ENCODE data around the gene YJU2. TPM values are rescaled to one million over a fixed set of nuclear protein-coding genes. Genes with fewer than 3 reads are reported as not detected.

The YJU2 gene
- 12.2 to 13.7 TPM (median 13.3 TPM) in 3 replicates for total RNA-seq
- long read RNA-seq, transcript YJU2-201 (8 exons, 1,434 nt), result major isoform, 20 of 21 reads
- long read RNA-seq, partial matches to known transcripts, result 1 of 21 reads
- long read RNA-seq, other reads (novel, unspliced or antisense), result 0 of 21 reads

DNA sequence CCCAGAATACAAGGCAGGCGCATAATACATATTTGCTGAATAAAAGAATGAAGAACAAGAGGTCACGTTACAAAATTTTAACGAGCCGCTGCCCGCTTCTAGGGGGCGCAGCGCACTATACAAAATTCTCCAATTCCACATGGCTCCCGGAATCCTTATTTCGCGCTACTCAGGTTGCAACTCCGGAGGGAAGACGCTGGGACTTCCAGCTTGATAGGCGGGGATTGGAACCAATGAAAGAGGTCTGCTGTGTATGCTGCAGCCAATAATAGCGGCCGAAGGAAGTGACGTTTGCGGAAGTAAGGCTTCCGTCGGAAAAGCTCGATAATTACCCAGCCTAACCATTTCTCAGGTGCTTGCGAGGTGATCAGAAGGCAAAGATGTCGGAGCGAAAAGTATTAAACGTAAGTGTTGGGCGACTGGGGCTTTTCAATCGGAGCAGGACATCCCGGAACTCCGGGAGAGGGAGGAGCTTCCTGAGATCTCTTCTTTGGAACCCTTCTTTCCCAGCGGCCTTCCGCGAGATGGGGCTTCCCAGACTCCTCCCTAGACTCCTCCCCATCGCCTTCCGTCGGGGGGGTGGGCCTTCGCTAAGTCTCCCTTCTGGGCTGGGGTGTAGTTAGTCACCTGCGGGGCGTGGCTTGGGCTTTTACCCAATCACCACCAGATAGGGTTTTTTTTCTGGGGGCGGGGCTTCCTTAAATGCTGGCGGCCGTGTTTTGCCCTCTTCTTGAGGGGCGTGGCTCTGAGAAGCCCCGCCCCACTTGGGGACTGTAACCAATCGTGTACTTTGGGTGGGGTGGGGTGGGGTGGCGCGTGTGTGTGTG, at the start of gene YJU2:
YJU2 (plus strand) TSS at position 314 of the 827 bp plus-strand sequence; CDS start at position 381, 67 bp downstream.
- TF ChIP-seq, protein P1, sequence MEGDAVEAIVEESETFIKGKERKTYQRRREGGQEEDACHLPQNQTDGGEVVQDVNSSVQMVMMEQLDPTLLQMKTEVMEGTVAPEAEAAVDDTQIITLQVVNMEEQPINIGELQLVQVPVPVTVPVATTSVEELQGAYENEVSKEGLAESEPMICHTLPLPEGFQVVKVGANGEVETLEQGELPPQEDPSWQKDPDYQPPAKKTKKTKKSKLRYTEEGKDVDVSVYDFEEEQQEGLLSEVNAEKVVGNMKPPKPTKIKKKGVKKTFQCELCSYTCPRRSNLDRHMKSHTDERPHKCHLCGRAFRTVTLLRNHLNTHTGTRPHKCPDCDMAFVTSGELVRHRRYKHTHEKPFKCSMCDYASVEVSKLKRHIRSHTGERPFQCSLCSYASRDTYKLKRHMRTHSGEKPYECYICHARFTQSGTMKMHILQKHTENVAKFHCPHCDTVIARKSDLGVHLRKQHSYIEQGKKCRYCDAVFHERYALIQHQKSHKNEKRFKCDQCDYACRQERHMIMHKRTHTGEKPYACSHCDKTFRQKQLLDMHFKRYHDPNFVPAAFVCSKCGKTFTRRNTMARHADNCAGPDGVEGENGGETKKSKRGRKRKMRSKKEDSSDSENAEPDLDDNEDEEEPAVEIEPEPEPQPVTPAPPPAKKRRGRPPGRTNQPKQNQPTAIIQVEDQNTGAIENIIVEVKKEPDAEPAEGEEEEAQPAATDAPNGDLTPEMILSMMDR (IDR thresholded peaks at IDR 0.05), result peak; percentile 81
- peaks cover 11% of the 10 kb centered on the region for H3K4me1 Mint-ChIP-seq (ENCODE audit: low read depth)
- H3K36me3 Mint-ChIP-seq (ENCODE audit: low read depth), result peaks cover 23% of the 10 kb centered on the region
- H3K27ac Mint-ChIP-seq (ENCODE audit: unreplicated experiment), result peak within 1 kb of the TSS; percentile 100
- H3K4me3 Mint-ChIP-seq (ENCODE audit: unreplicated experiment), result peak within 1 kb of the TSS; percentile 94
- DNase-seq (ENCODE audit: low spot score), result peak; percentile 100
- peaks cover 2% of the 10 kb centered on the region for H3K9me3 Mint-ChIP-seq (ENCODE audit: low read depth)
- no peaks in the 10 kb centered on the region for H3K27me3 Mint-ChIP-seq (ENCODE audit: low read depth)

DNA sequence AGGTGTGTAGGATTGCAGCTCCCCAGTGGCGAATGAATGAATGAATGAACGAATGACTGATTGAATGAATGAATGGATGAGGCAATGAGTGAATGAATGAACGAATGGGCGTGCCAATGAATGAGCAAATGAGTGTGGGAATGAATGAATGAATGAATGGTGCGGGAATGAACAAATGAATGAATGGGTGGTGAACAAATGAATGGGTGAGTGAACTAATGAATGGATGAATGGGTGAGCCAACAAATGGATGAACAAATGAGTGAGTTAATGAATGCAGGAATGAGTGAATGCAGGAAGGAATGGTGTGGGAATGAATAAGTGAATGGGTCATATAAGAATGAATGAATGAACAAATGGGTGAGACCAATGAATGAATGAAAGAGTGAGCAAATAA, 49.7 kb upstream of the YJU2 start:
- H3K9me3 Mint-ChIP-seq (ENCODE audit: low read depth), result no peaks in the 10 kb centered on the region
- H3K27me3 Mint-ChIP-seq (ENCODE audit: low read depth), result peaks cover 70% of the 10 kb centered on the region
- peaks cover 7% of the 10 kb centered on the region for H3K36me3 Mint-ChIP-seq (ENCODE audit: low read depth)
- TF ChIP-seq, protein P1 (IDR thresholded peaks at IDR 0.05), result no peak
- no peak overlapping the region for H3K4me3 Mint-ChIP-seq (ENCODE audit: unreplicated experiment)
- H3K27ac Mint-ChIP-seq (ENCODE audit: unreplicated experiment), result no peak overlapping the region
- no peak for DNase-seq (ENCODE audit: low spot score)
- peaks cover 14% of the 10 kb centered on the region for H3K4me1 Mint-ChIP-seq (ENCODE audit: low read depth)

DNA sequence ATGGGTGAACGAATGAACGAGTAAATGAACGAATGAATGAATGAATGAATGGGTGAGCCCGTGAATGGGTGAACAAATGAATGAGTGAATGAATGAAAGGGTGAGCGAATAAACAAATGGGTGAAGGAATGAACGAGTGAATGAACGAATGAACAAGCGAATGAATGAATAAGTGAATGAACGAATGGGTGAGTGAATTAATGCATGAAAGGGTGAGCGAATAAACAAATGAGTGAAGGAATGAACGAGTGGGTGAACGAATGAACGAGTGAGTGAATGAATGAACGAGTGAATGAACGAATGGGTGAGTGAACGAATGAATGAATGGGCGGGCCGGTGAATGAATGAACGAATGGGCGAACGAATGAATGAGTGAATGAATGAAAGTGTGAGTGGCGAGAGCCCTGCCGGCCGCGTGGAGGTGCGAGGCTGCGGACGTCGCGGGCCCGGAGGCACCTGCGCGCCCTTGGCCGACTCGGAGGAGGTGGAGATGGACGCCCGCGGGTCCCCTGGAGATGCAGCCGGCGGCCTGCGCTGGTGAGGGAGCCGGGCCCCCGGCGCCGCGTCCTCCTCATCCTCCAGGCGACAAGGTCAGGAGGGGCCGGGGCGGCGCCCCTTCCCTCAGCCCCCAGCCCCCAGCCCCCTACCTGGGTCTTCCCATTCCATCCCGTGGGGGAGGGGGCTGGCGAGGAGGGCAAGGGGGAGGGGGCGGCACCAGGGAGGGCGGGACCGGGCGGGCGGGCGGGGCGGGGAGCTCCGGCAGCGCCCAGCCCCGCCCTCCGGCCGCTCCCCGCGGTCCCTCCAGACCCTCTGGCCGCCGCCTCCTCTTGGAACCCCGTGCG, 49.0 kb upstream of the YJU2 start:
- Mint-ChIP-seq H3K4me3 (ENCODE audit: unreplicated experiment) (no peak overlapping the region), H3K4me1 (ENCODE audit: low read depth) (peaks cover 14% of the 10 kb centered on the region), H3K36me3 (ENCODE audit: low read depth) (peaks cover 7% of the 10 kb centered on the region)

DNA sequence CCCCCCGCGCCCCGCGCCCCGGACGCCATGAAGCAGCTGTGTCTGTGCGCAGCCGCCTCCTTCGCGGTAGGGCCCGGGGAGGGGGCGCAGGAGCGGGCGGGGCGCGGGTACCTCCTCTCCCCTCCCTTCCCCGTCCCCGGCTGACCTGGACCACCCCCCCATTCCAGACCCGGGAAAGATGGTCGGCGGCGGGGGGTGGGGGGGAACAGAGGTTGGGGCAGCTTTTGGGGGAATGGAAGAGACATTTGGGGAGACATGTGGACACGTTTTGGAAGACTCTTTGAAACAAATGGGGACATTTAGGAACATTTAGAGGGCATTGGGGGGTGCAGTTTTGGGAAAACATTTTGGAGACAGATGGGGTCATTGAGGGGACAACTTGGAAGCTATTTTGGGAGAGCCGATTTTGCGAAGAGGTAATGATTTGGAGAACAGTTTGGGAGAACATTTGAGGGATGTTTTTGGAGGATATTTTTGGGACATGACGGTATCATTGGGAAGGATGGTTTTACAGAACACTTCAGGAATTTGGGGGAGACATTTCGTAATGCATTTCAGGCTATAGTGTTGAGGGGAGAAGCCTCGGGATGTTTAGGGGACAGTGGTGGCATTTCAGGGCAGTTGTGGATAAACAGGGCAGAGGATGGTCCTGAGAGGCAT, 48.3 kb upstream of the YJU2 start:
- Mint-ChIP-seq H3K36me3 (ENCODE audit: low read depth) (peaks cover 7% of the 10 kb centered on the region), H3K27ac (ENCODE audit: unreplicated experiment) (no peak overlapping the region), H3K4me1 (ENCODE audit: low read depth) (peaks cover 14% of the 10 kb centered on the region), H3K9me3 (ENCODE audit: low read depth) (no peaks in the 10 kb centered on the region), H3K4me3 (ENCODE audit: unreplicated experiment) (no peak overlapping the region), H3K27me3 (ENCODE audit: low read depth) (peaks cover 63% of the 10 kb centered on the region)
- TF ChIP-seq, protein P1 (IDR thresholded peaks at IDR 0.05), result no peak
- no peak for DNase-seq (ENCODE audit: low spot score)

More for the DNA sequence above, 49.0 kb upstream of the YJU2 start:
- no peak for DNase-seq (ENCODE audit: low spot score)
- TF ChIP-seq, protein P1 (IDR thresholded peaks at IDR 0.05), result no peak
- peaks cover 68% of the 10 kb centered on the region for H3K27me3 Mint-ChIP-seq (ENCODE audit: low read depth)
- H3K9me3 Mint-ChIP-seq (ENCODE audit: low read depth), result no peaks in the 10 kb centered on the region
- H3K27ac Mint-ChIP-seq (ENCODE audit: unreplicated experiment), result no peak overlapping the region

All from chondrocyte (in vitro differentiated cells).